MCF 10A (cell line): ENCODE results near the gene ADCY5. TPM values are rescaled to one million over a fixed set of nuclear protein-coding genes. Genes with fewer than 3 reads are reported as not detected.

Experiments
- BruUV-seq: library from RNA; stranded (reverse); fragments of 400-500 nt; replicated peaks from 2 replicates; lab custom pipeline; 2021; lab: Mats Ljungman, UMichigan
- CTCF ChIA-PET: fragments of 300-600 bp; sonication (Branson Sonifier 250); formaldehyde crosslinking; extraction: SDS; loops from one replicate; lab custom pipeline; 2021; ENCODE audit warnings: antibody characterized with exemption, inconsistent platforms; lab: Yijun Ruan, JAX
- POLR2A ChIA-PET: fragments of 300-600, 350-650 bp; sonication (Branson Sonifier 250); formaldehyde crosslinking; extraction: SDS; loops from one replicate; lab custom pipeline; 2020; ENCODE audit warnings: antibody characterized with exemption, inconsistent platforms; lab: Yijun Ruan, JAX
- DNase-seq: peaks from one replicate; pipeline ENCODE4 v3.0.0-alpha.2; 2018; ENCODE audit not compliant: unreplicated experiment
- H3K27ac Mint-ChIP-seq: one replicate; pipeline ENCODE4 v1.8.0; 2022; ENCODE audit warnings: mild to moderate bottlenecking, low read depth, mixed read lengths; ENCODE audit not compliant: unreplicated experiment
- H3K27me3 Mint-ChIP-seq: one replicate; pipeline ENCODE4 v1.8.0; 2022; ENCODE audit warnings: mixed read lengths; ENCODE audit not compliant: insufficient read depth, unreplicated experiment
- H3K36me3 Mint-ChIP-seq: one replicate; pipeline ENCODE4 v1.8.0; 2022; ENCODE audit warnings: mild to moderate bottlenecking, moderate library complexity, mixed read lengths; ENCODE audit not compliant: insufficient read depth, unreplicated experiment
- H3K4me1 Mint-ChIP-seq: one replicate; pipeline ENCODE4 v1.8.0; 2022; ENCODE audit warnings: mixed read lengths; ENCODE audit not compliant: insufficient read depth, unreplicated experiment
- H3K4me3 Mint-ChIP-seq: one replicate; pipeline ENCODE4 v1.8.0; 2022; ENCODE audit warnings: mild to moderate bottlenecking, moderate library complexity, mixed read lengths; ENCODE audit not compliant: unreplicated experiment
- H3K9me3 Mint-ChIP-seq: one replicate; pipeline ENCODE4 v1.8.0; 2022; ENCODE audit warnings: mixed read lengths; ENCODE audit not compliant: unreplicated experiment
- CTCF ChIP-seq: fragments of 200-600 bp; IDR thresholded peaks from one replicate; pipeline ENCODE4 v1.8.0; 2022; ENCODE audit warnings: antibody characterized with exemption, mild to moderate bottlenecking; ENCODE audit not compliant: unreplicated experiment
- intact Hi-C: fragments of 100-400 bp; cut with micrococcal nuclease; formaldehyde crosslinking; loops from 2 replicates; pipeline ENCODE4 v1.14.1; 2022
- total RNA-seq: library from RNA; stranded (reverse); gene quantifications from 2 replicates; pipeline ENCODE4 v1.2.3, GENCODE V29; 2022

Gene ADCY5
- total RNA-seq, 1 experiment from 2014 or later = not detected

GRCh38 chr3:123485551-123485950 is 36.7 kb upstream of the ADCY5 start:
- ChIA-PET CTCF (interaction anchor here (1.0 to 1.8 kb wide), 2 partner anchors 138 to 156 kb away, joined by 3 to 8 read pairs; no protein-coding TSS in a partner anchor), POLR2A (no interaction called here)
- no peak overlapping the region for H3K4me3 Mint-ChIP-seq
- no peak for DNase-seq
- intact Hi-C loops = no loop called here
- TF ChIP-seq CTCF = no peak
- no peaks in the 10 kb centered on the region for H3K9me3 Mint-ChIP-seq
- H3K4me1 Mint-ChIP-seq = no peaks in the 10 kb centered on the region
- H3K36me3 Mint-ChIP-seq = peaks cover 38% of the 10 kb centered on the region
- no TSS peak for BruUV-seq
- no peaks in the 10 kb centered on the region for H3K27me3 Mint-ChIP-seq
- H3K27ac Mint-ChIP-seq = no peak overlapping the region

- TF ChIP-seq CTCF = no peak
- no peak overlapping the region for H3K27ac Mint-ChIP-seq
- CTCF ChIA-PET = interaction anchor here (0.7 to 1.8 kb wide), 2 partner anchors 154 to 198 kb away, joined by 4 to 7 read pairs; no protein-coding TSS in a partner anchor
Observed at GRCh38 chr3:123483146-123483545, 34.3 kb upstream of the ADCY5 start.

DNA sequence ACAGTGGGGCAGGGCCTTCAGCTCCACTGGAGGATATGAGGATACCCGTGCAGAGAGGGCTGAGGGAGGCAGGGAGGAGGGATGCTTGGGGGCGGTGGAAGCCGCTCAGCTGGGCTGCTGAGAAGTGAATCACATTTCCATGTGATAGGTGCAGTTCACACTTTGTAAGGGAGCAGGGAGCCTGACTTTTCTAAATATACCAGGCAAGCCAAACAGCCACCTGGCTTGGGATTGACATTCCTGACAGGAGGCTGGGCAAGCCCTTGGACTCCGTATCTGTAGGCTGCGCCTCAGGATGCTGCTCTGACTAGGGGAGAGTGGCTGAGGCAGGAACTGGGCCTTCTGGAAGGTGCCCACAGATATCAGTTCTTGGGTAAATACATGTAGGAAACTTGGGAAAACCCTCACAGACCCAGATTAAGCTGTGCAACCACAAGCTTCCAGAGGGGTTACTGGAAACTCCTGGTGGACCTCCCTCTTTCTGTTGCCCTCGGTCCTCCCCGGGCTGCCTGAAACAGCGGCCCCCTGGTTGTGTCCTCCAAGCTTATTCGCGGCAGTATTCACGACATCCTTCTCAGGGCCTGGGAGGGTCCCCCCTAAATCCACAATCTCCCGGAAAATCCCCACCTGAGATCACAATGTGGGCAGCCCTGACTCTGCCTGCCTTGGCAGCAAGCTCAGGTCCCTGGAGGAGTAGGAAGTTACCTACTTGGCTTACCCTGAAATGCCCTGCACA is 33.0 kb upstream of the ADCY5 start:
- POLR2A ChIA-PET = no interaction called here
- no peak overlapping the region for H3K4me3 Mint-ChIP-seq
- H3K36me3 Mint-ChIP-seq = peaks cover 16% of the 10 kb centered on the region
- H3K27me3 Mint-ChIP-seq = peaks cover 27% of the 10 kb centered on the region
- no peak for TF ChIP-seq CTCF
- no peak for DNase-seq
- BruUV-seq = no TSS peak
- H3K4me1 Mint-ChIP-seq = no peaks in the 10 kb centered on the region
- CTCF ChIA-PET = interaction anchor here (0.7 kb wide), 1 partner anchor 10 kb away, joined by 4 read pairs; no protein-coding TSS in a partner anchor
- no peaks in the 10 kb centered on the region for H3K9me3 Mint-ChIP-seq
- H3K27ac Mint-ChIP-seq = no peak overlapping the region
- intact Hi-C loops = no loop called here

More at GRCh38 chr3:123483146-123483545, 34.3 kb upstream of the ADCY5 start:
- H3K4me3 Mint-ChIP-seq = no peak overlapping the region
- no peaks in the 10 kb centered on the region for H3K4me1 Mint-ChIP-seq
- intact Hi-C loops = no loop called here
- POLR2A ChIA-PET = interaction anchor here (1.1 kb wide), 1 partner anchor 25 kb away, joined by 3 read pairs; no protein-coding TSS in a partner anchor
- no peaks in the 10 kb centered on the region for H3K9me3 Mint-ChIP-seq
- H3K27me3 Mint-ChIP-seq = peaks cover 14% of the 10 kb centered on the region
- BruUV-seq = no TSS peak
- H3K36me3 Mint-ChIP-seq = peaks cover 20% of the 10 kb centered on the region
- no peak for DNase-seq

GRCh38 chr3:123481071-123481470 is 32.2 kb upstream of the ADCY5 start:
- H3K27me3 Mint-ChIP-seq = peaks cover 35% of the 10 kb centered on the region
- intact Hi-C loops = no loop called here
- H3K4me3 Mint-ChIP-seq = no peak overlapping the region
- no peaks in the 10 kb centered on the region for H3K4me1 Mint-ChIP-seq
- H3K36me3 Mint-ChIP-seq = peaks cover 13% of the 10 kb centered on the region
- BruUV-seq = no TSS peak
- DNase-seq = no peak
- no peaks in the 10 kb centered on the region for H3K9me3 Mint-ChIP-seq
- POLR2A ChIA-PET = no interaction called here
- H3K27ac Mint-ChIP-seq = no peak overlapping the region
- CTCF ChIA-PET = no interaction called here
- no peak for TF ChIP-seq CTCF
